Inflammatory macrophage (primary cell): Measurements from ENCODE around the gene SGTB.
A peak's percentile ranks its signal among the peaks of the same experiment; 100 is the strongest.
"Not testable (repeated sequence)": the region's sequence is repeated elsewhere in the genome, so short reads cannot be mapped to it uniquely, and the experiment has no call there.

Experiments
- DNase-seq, 2 donors: peaks; one replicate each; pipeline ENCODE4 v3.0.0-alpha.2; 2020 to 2022

The SGTB gene

GRCh38 chr5:65663804-65664521 lies 57.9 kb downstream of the SGTB start:
- no peak for DNase-seq

- DNase-seq: no peak
These were observed 67.2 kb downstream of the SGTB start for GRCh38 chr5:65654713-65655112.

DNA sequence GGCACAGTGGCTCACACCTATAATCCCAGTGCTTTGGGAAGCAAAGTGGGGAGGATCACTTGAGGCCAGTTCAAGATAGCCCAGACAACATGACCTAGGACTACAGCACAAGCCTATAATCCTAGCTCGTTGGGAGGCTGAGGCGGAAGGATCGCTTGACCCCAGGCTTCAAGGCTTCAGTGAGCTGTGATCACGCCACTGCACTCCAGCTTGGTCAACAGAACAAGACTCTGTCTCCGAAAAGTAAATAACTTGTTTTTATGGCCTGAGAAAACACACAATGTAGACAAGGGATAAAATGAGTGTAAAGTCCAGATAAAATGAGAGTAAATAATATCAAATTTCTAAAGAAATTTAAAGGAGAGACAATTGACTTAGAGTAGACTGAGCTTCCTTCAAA lies 70.8 kb downstream of the SGTB start:
- DNase-seq: no peak

DNA sequence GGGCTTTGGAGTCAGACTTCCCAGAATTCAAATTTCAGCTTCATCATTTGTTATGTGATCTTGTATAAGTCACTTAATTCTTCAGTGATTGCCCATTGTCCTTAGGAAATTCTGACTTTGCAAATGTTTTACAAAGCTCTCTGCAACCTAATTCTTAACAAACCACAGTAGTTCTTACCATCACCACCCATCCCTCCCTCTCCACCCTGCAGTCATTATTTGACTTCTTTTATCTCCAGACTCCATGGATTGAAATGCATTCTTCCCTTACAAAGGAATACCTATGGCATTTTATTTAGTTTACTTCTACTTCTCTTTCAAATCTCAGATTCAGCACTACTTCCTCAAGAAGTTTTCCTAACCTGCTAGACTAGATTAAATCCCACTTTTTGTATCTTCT lies 74.0 kb downstream of the SGTB start:
- no peak for DNase-seq

- DNase-seq: no peak
These were observed 75.0 kb downstream of the SGTB start for GRCh38 chr5:65646938-65647337.

GRCh38 chr5:65640240-65640639 lies 81.7 kb downstream of the SGTB start:
- DNase-seq: no peak

- no peak for DNase-seq
These were observed 90.9 kb downstream of the SGTB start for GRCh38 chr5:65630981-65631380.

GRCh38 chr5:65625743-65626142 lies 96.2 kb downstream of the SGTB start:
- DNase-seq: no peak

- peak; percentile 86 to 90 for DNase-seq
These were observed 97.0 kb downstream of the SGTB start, which contains the start of the genes SHLD3 and TRAPPC13 for GRCh38 chr5:65624571-65625555. SHLD3 (plus strand) TSS chr5:65625027; CDS start chr5:65629588, 4,561 bp downstream. TRAPPC13 (plus strand) TSS chr5:65625027; CDS start chr5:65625061, 34 bp downstream.

- DNase-seq: peak; percentile 93 to 96
These were observed 97.8 kb downstream of the SGTB start, which contains the start of gene TRIM23 for GRCh38 chr5:65624025-65624570. TRIM23 (minus strand) TSS chr5:65624333; CDS start chr5:65624274, 59 bp downstream.

DNA sequence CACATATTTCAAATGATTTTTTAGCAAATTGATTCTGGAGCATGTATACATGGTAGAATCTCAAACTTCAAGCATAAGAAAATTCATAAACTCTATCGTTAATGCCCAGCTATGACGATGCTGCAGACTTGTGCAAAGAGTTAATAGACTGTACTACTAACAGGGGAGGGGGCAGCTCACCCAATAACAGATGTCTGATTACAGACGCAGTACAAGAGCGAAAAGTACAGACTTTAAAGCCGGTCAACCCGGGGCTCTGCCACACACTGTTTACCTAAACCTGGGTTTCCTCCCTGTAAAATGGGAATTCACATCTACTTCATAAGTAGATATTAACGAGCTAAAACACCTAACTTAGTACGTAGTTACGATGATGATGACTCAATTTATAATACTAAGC lies 98.4 kb downstream of the SGTB start:
- no peak for DNase-seq

DNA sequence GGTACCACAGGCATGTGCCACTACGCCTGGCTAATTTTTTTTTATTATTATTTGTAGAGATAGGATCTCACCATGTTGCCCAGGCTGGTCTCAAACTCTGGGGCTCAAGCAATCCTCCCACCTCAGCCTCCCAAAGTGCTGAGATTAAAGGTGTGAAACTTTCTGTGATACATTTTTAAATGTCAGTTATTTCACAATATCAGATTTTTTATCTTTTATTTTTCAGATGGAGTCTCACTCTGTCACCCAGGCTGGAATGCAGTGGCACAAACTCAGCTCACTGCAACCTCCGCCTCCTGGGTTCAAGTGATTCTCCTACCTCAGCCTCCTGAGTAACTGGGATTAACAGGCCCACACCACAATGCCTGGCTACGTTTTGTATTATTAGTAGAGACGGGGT lies 99.9 kb downstream of the SGTB start:
- not testable (repeated sequence) for DNase-seq

DNA sequence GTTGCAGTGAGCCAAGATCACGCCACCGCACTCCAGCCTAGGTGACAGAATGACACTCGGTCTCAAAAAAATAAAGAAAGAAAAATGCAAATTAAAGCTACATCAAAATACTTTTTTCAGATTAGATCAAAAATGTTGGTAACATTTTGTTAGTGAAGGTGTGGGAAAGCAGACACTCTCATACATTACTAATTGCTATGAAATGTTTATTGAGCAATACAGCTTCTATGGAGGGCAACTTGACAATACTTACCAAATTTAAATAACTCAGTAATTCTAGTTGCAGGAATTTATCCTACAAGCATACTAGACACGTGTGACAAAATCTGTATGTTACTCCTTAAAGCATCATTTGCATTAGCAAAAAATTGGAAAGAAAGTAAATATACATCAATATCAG lies 101.9 kb downstream of the SGTB start:
- DNase-seq: no peak
